ENCODE measurements around the gene MTARC1.

- TF ChIP-seq POLR2A (IDR thresholded peaks at IDR 0.05) (no peak), CTCF (IDR thresholded peaks at IDR 0.05) (no peak)
These were observed 17.5 kb downstream of the MTARC1 start for GRCh38 chr1:220804202-220804586.
